HTERT RPE-1 (cell line): Measurements from ENCODE around the gene GNAI2.

Source experiments
- in situ Hi-C: fragments of 300-500 bp; cut with MboI; formaldehyde crosslinking; loops from 4 replicates; pipeline ENCODE4 v1.14.3; 2020; ENCODE audit warnings: low sequenced_read_pairs

The GNAI2 gene

DNA sequence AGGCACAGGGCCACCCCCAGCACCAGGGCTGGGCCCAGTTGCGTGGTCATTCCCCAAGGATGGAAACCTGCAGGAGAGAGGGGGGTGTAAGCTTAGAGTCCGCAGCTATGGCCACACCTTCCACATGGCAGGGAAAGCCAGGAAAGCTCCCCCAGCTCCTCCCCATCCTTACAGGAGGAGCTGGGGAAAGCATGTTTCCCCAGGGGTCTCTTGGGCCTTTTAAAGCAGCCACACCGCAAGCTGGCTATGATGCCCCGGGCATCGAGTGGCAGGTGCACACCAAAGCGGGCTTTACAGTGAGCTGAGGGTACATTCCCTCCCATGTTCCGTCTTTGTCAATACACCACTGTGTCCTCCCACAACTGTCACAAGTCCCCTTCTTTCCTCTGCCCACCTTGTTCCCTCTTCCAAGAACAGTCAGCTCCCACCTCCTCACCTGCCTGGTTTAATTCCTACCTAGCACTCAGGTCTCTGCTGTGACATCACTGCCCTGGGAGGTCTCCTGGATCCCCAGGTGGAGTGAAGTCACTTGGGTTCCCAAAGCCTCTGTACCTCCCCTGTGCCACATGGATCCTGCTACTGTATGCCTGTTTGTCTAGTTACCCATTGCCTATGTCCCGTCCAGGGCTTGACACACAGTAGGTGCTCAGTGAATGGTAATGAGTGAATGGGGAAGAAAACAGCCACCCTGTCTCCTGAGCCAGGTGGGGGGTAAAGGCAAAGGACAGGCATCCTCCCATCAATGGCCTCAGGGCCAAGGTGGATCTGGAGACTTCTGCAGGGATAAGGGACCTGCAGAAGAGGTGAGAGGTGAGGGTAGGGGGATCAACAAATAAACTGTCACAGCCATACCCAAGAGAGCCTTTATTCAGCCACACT, 59.8 kb downstream of the GNAI2 start:
- in situ Hi-C loops: no loop called here

DNA sequence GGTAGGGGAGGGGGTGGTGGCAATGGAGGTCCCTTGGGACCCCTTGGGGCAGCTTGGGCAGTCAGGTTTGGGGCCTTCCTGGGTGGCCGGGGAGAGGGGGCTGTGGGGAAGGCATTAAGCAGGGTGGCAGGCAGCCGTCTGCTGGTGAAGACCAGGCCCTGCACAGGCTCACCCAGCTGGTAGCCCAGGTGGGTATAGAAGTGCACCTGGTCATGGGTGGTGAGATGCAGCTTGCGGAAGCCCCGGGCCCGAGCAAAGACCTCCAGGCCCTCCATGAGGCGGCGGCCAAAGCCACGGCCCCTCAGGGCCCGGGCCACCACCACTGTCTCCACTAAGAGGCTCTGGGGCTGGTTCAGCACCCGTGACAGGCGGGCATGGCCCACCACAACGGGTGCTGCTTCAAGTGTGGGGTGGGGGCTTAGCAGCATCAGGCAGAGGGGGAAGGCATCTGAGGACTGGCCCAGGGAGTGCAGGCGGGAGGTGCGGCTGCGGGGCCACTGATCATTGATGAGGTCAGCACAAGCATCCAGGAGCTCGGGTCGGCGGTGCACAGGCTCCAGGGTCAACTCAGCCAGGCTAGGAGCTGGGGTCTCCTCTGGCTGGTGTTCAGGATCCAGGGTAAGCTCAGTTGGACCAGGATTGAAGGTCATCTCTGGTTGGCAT, 60.8 kb downstream of the GNAI2 start:
- in situ Hi-C loops: no loop called here

DNA sequence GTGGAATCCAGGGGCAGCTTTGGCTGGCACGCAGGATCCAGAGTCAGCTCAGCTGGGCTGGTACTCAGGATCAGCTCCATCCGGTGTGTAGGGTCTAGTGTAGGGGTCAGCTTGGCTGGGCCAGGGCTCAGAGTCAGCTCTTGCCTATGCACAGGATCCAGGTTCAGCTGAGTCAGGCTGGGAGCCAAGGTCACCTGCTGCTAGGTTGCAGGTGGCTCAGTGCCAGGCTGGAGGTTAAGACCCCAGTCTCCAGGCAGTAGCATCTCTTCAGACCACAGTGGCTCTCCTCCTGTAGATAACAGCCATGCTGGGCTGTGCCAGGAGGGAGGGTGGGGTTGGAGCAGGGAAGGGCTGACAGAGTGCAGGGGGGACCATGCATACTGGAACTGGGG, 61.4 kb downstream of the GNAI2 start:
- in situ Hi-C loops: no loop called here

DNA sequence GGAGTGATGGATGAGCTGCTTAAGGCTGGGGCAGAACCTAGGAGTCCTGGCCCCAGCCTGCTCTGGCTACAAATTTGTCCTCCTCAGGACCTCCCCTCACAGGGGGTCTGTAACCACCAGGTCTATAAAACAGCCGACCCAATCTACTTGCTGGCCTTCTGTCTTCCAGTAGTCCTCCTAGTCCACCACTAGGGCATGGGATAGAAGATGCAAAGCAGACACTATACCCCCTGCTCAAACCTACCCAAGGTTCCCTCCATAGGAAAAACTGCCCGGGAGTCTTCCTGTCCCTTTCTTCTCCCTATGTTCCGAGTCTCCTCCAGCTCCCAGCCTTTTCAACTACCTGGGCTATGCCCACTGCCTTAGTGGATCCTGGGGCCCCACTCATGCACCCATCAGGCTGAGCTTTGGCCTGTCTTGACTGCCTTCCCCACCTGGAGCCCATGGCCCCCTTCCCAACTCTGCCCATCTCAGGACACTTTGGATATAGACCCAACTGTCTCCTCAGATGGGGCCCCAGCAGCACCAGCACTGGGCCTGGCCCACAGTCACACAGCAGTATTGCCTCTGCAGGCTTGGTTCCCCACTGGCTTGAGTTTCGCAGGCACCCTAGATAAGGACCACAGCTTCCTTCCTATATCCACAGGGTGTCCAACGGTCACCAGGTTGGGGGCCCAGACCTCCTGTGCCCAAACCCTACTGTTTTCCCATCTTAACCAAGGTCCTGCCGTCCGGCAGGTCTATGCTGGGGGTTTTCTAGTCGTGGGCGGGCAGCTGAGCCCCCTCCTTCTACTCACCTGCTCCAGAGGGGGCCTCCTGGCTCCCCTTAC, 62.1 kb downstream of the GNAI2 start:
- in situ Hi-C loops: no loop called here

DNA sequence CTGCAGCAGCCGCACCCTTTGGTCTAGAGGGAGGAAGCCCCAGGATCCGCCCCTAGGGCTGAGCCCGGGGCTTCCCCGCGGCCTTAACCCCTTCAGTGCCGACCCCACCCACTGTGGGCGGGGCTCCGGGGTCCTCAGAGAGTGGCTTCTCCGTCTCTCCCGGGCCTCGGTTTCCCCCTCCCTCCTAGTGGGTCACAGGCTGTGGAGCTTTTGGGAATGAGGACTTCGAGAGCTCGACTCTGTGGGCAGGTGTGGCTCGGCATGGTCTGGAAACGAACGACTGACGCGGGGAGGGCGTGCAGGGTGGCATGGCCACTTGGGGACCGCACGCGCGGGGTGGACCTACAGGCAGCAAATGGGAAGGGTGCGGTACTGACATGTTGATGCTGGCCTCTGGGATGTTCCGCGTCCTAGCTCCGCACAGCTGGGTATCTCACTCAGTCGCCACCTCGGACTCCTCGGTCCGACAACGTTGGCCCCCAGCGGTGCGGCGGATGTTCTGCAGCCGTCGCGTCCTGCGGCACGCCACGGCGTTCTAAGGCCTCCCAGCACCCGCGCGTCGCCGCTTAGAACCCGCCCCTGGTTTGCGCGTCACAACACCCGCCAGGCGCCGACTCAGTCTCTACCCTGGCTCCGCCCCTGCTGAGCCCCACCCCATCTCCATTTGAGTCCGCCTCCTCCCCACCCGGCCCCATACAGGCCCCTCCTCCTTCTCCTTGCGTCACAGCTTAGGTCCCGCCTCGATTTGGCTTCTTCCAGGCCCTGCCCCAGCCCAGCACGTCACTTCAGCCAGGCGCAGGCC, 63.0 kb downstream of the GNAI2 start, which contains the start of the genes HYAL3 and NAA80:
Gene HYAL3 (minus strand): TSS at position 570 of the 802 bp plus-strand sequence. CDS start 3,803 bp downstream, outside the sequence.
Gene NAA80 (minus strand): TSS at position 570 of the 802 bp plus-strand sequence. CDS start 1,942 bp downstream, outside the sequence.
- in situ Hi-C loops: no loop called here

DNA sequence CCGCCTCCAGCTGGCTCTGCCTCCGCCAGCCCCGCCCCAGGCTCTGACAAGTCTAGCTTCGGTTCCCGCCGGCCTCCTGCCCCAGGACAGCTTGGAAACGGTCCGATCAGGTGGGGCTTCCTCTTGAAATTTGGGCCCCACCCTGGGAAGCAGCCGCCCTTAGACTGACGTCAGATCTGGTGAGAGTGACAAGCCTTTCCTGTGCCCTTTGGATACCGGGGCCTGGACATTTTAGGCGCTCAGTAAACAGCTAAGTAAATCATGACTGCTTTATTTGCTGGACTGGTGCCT, 63.6 kb downstream of the GNAI2 start:
- in situ Hi-C loops: no loop called here

DNA sequence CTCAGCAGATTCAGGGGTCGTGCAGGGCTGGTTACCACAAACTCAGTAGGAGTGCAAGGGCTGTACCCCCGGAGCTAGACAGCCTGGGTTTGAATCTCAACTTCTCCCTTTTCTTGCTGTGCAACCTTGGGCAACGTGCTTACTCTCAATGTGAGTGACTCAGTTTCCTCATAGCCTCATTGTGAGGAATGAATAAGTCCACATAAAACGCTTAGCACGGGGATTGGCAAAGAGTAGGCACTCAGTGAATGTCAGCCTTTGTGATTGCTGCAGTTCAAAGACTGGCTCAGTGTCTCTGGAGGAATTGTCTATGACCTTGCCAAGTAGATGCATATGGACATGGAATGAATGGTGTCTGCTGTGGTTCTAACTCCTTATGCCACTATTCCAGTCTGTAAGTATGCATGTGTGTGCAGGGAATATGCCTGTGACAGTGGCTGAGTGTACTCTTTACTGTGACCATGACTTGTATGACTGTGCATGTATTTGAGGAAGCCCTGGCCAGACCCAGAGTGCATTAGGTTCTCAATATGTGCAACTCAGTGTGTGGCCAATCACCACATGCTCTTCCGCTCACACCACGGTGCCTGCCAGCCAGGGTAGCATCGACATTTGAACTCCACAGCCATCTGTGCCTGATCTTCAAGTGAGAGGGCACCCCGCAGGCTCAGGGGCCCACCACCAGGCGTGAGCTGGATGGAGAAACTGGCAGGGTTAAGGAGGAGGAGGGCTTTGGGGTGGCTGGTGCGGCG, 64.1 kb downstream of the GNAI2 start:
- in situ Hi-C loops: no loop called here

DNA sequence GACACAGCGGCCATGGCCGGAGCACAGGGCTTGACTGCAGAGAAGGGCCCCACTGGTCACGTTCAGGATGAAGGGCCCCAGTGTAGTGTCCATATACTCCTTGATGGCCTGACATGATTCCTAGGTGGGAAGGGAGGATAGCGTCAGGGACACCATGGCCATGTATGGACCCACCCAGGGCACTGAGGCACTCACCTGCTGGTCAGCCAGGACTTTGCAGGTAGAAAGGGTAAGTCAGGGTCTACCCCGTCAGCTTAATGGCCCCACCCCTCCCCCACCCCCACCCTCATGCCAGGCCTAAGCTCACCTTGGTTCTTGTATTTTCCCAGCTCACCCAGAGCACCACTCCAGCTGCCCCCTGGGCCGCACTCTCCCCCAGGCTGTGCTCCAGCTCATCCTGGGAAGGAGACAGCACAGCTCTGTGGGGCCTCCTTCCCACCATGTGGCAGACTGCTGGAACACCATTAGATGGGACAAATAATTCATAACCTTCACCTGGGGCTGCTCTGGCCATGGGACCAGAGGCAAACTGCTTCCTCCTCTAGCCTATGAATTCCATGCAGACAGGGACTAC, 64.8 kb downstream of the GNAI2 start:
- in situ Hi-C loops: no loop called here

DNA sequence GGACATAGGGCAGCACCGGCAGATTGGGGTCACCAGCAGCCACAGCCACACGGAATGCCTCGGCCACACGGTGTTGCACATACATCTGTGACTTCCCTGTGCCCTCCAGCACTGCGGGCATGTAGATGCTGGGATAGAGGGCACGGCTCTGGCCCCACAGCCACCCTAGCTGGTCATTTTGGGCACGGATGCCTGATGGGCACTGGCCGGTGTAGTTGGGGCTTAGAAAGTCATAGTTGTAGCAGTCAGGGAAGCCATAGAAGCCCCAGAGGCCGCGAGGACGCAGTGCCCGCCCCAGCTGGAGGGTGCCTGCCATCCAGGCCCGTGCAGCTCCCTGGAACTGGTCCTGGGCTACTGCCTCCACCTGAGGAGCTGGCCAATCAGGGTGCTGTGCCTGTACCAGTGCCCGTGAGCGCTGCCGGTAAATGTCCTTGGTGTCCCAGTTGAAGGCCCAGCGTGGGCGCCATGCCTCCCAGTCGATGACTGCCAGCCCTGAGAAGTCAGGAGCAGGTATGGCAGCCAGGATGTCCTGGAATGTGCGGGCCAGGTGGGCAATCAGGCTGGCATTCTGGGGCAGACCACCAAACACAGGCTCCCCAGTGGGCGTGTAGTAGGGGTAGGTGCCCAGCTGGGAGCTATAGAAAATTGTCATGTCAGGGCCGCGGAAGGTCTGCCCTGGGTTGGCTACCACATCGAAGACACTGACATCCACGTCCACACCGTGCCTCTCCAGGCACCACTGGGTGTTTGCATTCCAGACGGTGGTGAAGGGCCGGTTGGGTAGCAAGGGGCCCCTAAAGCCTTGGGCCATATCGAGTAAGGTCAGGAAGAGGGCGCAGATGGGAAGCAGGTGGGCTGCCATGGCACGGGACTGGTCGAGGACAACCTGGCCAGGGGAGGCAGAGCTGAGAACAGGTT, 66.3 kb downstream of the GNAI2 start:
- in situ Hi-C loops: no loop called here

DNA sequence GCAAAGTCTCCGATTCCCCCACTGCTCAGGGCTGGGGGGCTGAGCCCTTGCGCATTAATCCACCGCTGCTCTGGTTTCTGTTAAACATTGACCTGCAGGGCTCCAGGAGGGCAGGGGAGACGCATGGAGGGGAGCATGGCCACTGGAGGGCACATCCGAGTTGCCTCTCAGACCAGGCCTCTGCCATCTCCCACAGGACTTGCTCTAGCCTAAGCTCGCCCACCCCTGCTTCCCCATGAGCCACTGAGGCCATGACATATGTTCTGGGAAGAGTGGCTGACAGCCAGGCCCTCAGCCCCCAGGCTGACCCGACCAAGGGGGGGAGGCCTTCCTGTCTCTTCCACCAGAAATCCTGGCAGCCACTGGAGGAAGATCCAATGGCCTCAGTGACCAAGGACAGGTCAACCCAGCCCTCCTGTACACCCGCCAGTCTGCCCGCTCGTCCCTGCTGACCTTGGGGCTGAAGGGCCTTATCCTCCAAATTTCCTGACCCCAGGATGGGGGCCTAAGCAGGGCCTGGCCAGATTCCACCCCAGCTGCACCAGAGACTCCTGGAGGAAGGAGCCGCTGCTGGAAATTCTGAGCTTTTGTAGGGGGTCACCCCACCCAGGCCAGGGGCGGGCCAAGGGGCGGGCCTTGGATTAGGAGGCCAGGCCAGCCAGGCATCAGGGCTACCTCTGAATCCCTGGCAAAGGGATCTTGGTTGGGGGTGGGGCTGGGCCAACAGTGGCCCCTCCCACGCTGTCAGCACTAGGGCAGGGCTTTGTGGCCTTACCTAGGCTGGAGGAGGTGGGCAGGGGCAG, 67.2 kb downstream of the GNAI2 start, which contains the start of gene HYAL1:
Gene HYAL1 (minus strand): TSS at position 562 of the 803 bp plus-strand sequence. CDS start 618 bp downstream, outside the sequence.
- in situ Hi-C loops: no loop called here

DNA sequence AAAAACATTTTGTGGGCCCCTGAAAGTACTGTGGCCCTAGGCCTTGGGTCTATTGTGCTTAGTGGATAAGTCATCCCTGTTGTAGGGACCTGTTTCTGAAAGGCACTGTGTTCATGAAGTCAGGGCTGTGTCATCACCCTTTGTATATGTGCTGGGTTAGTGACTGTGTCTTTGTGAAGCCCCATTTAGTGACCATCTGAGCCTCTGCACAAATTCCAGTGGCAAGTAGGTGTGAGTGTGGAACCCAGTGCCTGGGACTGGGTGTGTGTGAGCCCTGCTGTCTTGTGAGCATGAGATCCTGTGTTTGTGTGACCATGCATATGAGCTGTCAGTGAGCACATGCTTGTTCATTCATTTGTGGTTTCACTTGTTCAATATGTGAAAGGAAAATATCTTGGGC, 68.6 kb downstream of the GNAI2 start:
- in situ Hi-C loops: no loop called here
